Measurements from ENCODE around the gene RAB4B.

DNA sequence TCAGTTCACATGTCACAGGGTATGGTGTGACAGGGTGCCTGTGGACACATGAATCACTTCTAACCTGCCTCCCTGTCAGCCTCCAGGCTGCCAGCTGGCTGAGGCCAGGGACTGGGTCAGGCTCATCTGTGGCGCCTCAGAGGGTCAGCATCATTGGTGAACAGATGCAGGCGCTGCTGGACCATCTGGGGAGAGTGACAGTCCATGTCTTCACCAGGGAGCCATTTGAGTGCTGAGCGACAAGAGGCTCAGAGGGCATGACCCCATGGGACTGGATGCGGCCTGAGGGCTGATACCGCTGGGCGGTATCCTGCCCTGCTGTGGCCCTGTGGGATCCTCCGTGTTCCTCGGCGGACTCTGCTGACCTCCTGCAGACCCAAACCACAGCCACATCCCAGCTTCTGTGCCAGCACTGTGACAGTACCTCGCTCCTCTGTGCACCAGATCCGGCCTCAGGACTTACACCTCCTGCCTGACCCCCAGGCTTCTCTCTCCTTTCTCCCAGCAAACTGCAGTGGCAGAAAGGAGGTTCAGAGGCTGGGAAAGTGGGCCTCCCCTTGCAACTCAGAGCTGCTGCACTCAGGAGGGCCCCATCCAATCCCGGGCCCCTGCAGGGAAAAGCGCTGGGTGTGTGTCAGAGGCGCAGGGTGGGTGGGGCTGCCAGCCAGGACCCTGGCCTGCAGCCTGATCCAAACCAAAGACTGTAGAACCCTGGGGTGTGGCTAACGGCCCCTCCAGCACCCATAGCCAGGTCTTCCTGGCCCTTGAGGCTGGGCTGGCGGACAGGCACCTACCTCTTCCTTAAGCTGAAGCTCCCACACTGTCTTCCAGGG is 38.0 kb upstream of the RAB4B start:
- TF ChIP-seq, protein P1, sequence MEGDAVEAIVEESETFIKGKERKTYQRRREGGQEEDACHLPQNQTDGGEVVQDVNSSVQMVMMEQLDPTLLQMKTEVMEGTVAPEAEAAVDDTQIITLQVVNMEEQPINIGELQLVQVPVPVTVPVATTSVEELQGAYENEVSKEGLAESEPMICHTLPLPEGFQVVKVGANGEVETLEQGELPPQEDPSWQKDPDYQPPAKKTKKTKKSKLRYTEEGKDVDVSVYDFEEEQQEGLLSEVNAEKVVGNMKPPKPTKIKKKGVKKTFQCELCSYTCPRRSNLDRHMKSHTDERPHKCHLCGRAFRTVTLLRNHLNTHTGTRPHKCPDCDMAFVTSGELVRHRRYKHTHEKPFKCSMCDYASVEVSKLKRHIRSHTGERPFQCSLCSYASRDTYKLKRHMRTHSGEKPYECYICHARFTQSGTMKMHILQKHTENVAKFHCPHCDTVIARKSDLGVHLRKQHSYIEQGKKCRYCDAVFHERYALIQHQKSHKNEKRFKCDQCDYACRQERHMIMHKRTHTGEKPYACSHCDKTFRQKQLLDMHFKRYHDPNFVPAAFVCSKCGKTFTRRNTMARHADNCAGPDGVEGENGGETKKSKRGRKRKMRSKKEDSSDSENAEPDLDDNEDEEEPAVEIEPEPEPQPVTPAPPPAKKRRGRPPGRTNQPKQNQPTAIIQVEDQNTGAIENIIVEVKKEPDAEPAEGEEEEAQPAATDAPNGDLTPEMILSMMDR (IDR thresholded peaks at IDR 0.05 in 8 of 11, conservative IDR thresholded peaks at IDR 0.05 in 3 of 11): no peak
- no peak for TF ChIP-seq POLR2A (IDR thresholded peaks at IDR 0.05)
